BLaER1 (cell line): Measurements from ENCODE around the gene FLT3.

Experiments
- H3K27ac ChIP-seq: shearing (Covaris generic); formaldehyde crosslinking; 2 replicates; pipeline ENCODE4 v1.8.1; 2022
- H3K27me3 ChIP-seq: shearing (Covaris generic); formaldehyde crosslinking; 2 replicates; pipeline ENCODE4 v1.8.1; 2022
- H3K36me3 ChIP-seq: shearing (Covaris generic); formaldehyde crosslinking; 2 replicates; pipeline ENCODE4 v1.8.1; 2022
- H3K4me1 ChIP-seq: shearing (Covaris generic); formaldehyde crosslinking; 2 replicates; pipeline ENCODE4 v1.8.1; 2022
- H3K4me2 ChIP-seq: shearing (Covaris generic); formaldehyde crosslinking; 2 replicates; pipeline ENCODE4 v1.8.1; 2022
- H3K4me3 ChIP-seq: shearing (Covaris generic); formaldehyde crosslinking; 2 replicates; pipeline ENCODE4 v1.8.1; 2022
- H3K9ac ChIP-seq: shearing (Covaris generic); formaldehyde crosslinking; 2 replicates; pipeline ENCODE4 v1.8.1; 2022
- H3K9me3 ChIP-seq: shearing (Covaris generic); formaldehyde crosslinking; 2 replicates; pipeline ENCODE4 v1.8.1; 2022
- H4K20me1 ChIP-seq: shearing (Covaris generic); formaldehyde crosslinking; 2 replicates; pipeline ENCODE4 v1.8.1; 2022
- Cebpa-rat ChIP-seq: shearing (Covaris generic); IDR thresholded peaks from 2 replicates; pipeline ENCODE4 v1.8.1; 2022

FLT3 gene

GRCh38 chr13:28058866-28059613 is 41.3 kb downstream of the FLT3 start:
- Histone ChIP-seq H4K20me1 (no peaks in the 10 kb centered on the region), H3K36me3 (no peaks in the 10 kb centered on the region), H3K9ac (no peak overlapping the region), H3K4me2 (no peak overlapping the region), H3K27me3 (no peaks in the 10 kb centered on the region), H3K4me3 (no peak overlapping the region), H3K27ac (no peak overlapping the region), H3K4me1 (peaks cover 29% of the 10 kb centered on the region), H3K9me3 (no peaks in the 10 kb centered on the region)
- no peak for TF ChIP-seq Cebpa-rat

- Histone ChIP-seq H3K36me3 (no peaks in the 10 kb centered on the region), H3K9ac (no peak overlapping the region), H4K20me1 (no peaks in the 10 kb centered on the region), H3K4me1 (peaks cover 29% of the 10 kb centered on the region), H3K4me3 (no peak overlapping the region), H3K9me3 (no peaks in the 10 kb centered on the region), H3K27ac (no peak overlapping the region), H3K27me3 (no peaks in the 10 kb centered on the region), H3K4me2 (peak overlapping the region; percentile 7)
- TF ChIP-seq Cebpa-rat, result no peak
These were observed 43.2 kb downstream of the FLT3 start for GRCh38 chr13:28056970-28057712.

- Histone ChIP-seq H3K4me1 (peaks cover 29% of the 10 kb centered on the region), H3K4me3 (no peak overlapping the region), H3K9ac (no peak overlapping the region), H3K27me3 (no peaks in the 10 kb centered on the region), H3K36me3 (no peaks in the 10 kb centered on the region), H3K9me3 (no peaks in the 10 kb centered on the region), H3K4me2 (peak overlapping the region; percentile 39; the same call in 1 of the 2 replicates), H3K27ac (no peak overlapping the region), H4K20me1 (no peaks in the 10 kb centered on the region)
- no peak for TF ChIP-seq Cebpa-rat
These were observed 44.0 kb downstream of the FLT3 start for GRCh38 chr13:28056426-28056825.

DNA sequence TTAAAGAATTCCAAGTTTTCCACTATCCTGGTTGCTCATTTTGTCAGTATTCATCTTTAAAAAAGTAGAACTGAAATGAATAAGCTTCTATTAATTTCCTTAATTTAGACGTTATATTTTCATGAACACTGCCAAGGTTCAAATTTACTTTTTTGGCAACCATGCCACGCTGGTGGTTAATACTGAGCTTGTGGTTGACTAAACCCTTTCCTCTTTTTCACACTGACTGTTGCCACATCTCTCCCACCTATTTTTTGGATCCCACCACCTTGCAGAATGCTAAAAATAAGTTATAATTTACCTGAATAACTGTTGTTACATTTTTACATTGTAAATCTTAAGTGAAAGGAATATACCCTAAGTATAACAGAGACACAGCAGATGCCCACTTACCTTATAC is 45.0 kb downstream of the FLT3 start:
- Histone ChIP-seq H3K27ac (no peak overlapping the region), H3K27me3 (no peaks in the 10 kb centered on the region), H4K20me1 (no peaks in the 10 kb centered on the region), H3K9ac (no peak overlapping the region), H3K36me3 (no peaks in the 10 kb centered on the region), H3K9me3 (no peaks in the 10 kb centered on the region), H3K4me1 (peaks cover 29% of the 10 kb centered on the region), H3K4me2 (peak overlapping the region; percentile 39), H3K4me3 (no peak overlapping the region)
- no peak for TF ChIP-seq Cebpa-rat

GRCh38 chr13:28052945-28053344 is 47.4 kb downstream of the FLT3 start:
- Histone ChIP-seq H3K27ac (no peak overlapping the region), H3K27me3 (no peaks in the 10 kb centered on the region), H3K9me3 (no peaks in the 10 kb centered on the region), H3K4me2 (no peak overlapping the region), H3K4me3 (no peak overlapping the region), H3K4me1 (peaks cover 31% of the 10 kb centered on the region), H3K36me3 (no peaks in the 10 kb centered on the region), H4K20me1 (no peaks in the 10 kb centered on the region), H3K9ac (no peak overlapping the region)
- TF ChIP-seq Cebpa-rat, result no peak

DNA sequence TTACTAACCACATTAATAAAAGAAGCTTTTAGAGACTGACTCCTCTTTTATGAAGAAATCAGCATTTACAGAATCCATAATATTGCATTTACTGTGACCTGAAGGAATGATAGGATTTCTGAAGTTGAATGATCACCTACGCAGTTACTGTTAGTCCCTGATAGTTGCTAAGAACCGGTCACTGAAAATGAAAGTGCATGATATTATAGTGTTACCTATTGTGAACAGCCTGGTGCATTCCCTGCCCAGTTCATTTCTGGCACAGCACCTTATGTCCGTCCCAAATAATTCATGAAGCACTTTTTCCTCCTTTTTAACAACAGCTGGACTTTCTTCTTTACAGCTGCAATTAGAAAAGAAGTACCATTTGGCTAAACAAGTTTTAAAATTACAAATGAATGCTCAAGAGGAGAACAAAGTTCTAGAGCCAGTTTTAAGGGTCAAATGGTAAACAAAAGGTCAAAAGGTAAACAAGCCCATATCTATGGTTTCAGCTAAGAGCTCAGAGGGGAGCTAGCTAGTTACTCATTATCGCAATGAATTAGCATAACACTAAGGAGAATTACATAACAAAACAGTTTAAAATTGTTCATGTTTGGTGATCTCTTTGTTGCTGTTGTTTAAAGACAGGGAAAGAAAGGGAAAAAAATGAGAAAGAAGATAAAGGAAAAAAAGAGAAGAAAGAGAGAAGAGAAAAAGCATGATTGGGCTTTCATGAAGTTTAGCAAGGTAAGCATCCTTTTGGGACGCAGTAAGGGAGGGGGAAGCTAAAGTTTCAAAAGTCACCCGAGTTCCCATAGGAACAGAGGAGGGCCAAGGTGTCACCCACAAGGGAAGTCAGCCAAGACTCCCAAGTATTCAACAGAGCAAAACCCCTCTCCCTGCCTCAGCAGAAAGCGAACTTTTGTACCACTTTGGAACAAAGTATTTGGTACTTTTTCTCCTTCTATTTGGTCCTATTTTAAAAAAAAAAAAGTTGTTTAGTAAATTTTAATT is 50.2 kb downstream of the FLT3 start:
- no peak overlapping the region for H3K4me2 ChIP-seq
- no peak for TF ChIP-seq Cebpa-rat

GRCh38 chr13:28049215-28049614 is 51.2 kb downstream of the FLT3 start:
- no peak overlapping the region for H3K27ac ChIP-seq

More for the DNA sequence above, 50.2 kb downstream of the FLT3 start:
- Histone ChIP-seq H3K27me3 (no peaks in the 10 kb centered on the region), H3K9ac (no peak overlapping the region), H3K27ac (no peak overlapping the region), H3K9me3 (0 out of 2 replicates have a peak, but pooled peaks cover 3% of the 10 kb centered on the region), H4K20me1 (no peaks in the 10 kb centered on the region), H3K4me1 (peaks cover 9% of the 10 kb centered on the region), H3K4me3 (no peak overlapping the region), H3K36me3 (no peaks in the 10 kb centered on the region)

GRCh38 chr13:28048768-28049167 is 51.6 kb downstream of the FLT3 start:
- no peak overlapping the region for H3K27ac ChIP-seq
- peaks cover 5% of the 10 kb centered on the region; the same call in 1 of the 2 replicates for H3K4me1 ChIP-seq
- no peak overlapping the region for H3K4me3 ChIP-seq
- no peak overlapping the region for H3K9ac ChIP-seq
- 0 out of 2 replicates have a peak, but pooled peaks cover 3% of the 10 kb centered on the region for H3K9me3 ChIP-seq
- H3K4me2 ChIP-seq, result no peak overlapping the region
- no peak for TF ChIP-seq Cebpa-rat
- H3K27me3 ChIP-seq, result no peaks in the 10 kb centered on the region
- no peaks in the 10 kb centered on the region for H4K20me1 ChIP-seq
- no peaks in the 10 kb centered on the region for H3K36me3 ChIP-seq

More at GRCh38 chr13:28049215-28049614, 51.2 kb downstream of the FLT3 start:
- Histone ChIP-seq H3K4me1 (peaks cover 5% of the 10 kb centered on the region; the same call in 1 of the 2 replicates), H4K20me1 (no peaks in the 10 kb centered on the region), H3K27me3 (no peaks in the 10 kb centered on the region), H3K9me3 (0 out of 2 replicates have a peak, but pooled peaks cover 3% of the 10 kb centered on the region), H3K4me2 (no peak overlapping the region), H3K4me3 (no peak overlapping the region), H3K9ac (no peak overlapping the region), H3K36me3 (no peaks in the 10 kb centered on the region)
- no peak for TF ChIP-seq Cebpa-rat

- H3K9me3 ChIP-seq, result 0 out of 2 replicates have a peak, but pooled peaks cover 3% of the 10 kb centered on the region
- TF ChIP-seq Cebpa-rat, result no peak
- no peak overlapping the region for H3K27ac ChIP-seq
These were observed 52.5 kb downstream of the FLT3 start for GRCh38 chr13:28047757-28048388.

More at GRCh38 chr13:28047757-28048388, 52.5 kb downstream of the FLT3 start:
- Histone ChIP-seq H4K20me1 (no peaks in the 10 kb centered on the region), H3K4me1 (peaks cover 10% of the 10 kb centered on the region; the same call in 1 of the 2 replicates), H3K27me3 (no peaks in the 10 kb centered on the region), H3K4me3 (no peak overlapping the region), H3K9ac (no peak overlapping the region), H3K36me3 (no peaks in the 10 kb centered on the region), H3K4me2 (no peak overlapping the region)
